Ishikawa (cell line): ENCODE measurements around the gene TIA1.

ENCODE experiments used
- CEBPB ChIP-seq: IDR thresholded peaks from 2 replicates; pipeline ENCODE4 v1.6.1; 2012
- CREB1 ChIP-seq: IDR thresholded peaks from 2 replicates; pipeline ENCODE4 v1.6.1; 2012; ENCODE audit warnings: low read depth
- EGR1 ChIP-seq: IDR thresholded peaks from 2 replicates; pipeline ENCODE4 v1.6.1; 2012
- EP300 ChIP-seq: IDR thresholded peaks from 2 replicates; pipeline ENCODE4 v1.6.1; 2012; ENCODE audit warnings: borderline replicate concordance
- FOXM1 ChIP-seq: IDR thresholded peaks from 2 replicates; pipeline ENCODE4 v1.6.1; 2012; ENCODE audit warnings: low read depth, borderline replicate concordance
- MAX ChIP-seq: IDR thresholded peaks from 2 replicates; pipeline ENCODE4 v1.6.1; 2012
- NFIC ChIP-seq: IDR thresholded peaks from 2 replicates; pipeline ENCODE4 v1.6.1; 2012
- RAD21 ChIP-seq: IDR thresholded peaks from 2 replicates; pipeline ENCODE4 v1.6.1; 2012; ENCODE audit warnings: low read depth
- REST ChIP-seq: IDR thresholded peaks from 2 replicates; pipeline ENCODE4 v1.6.1; 2012; ENCODE audit warnings: low read depth, mild to moderate bottlenecking
- TAF1 ChIP-seq: IDR thresholded peaks from 2 replicates; pipeline ENCODE4 v1.6.1; 2012; ENCODE audit warnings: low read depth, mild to moderate bottlenecking
- TCF12 ChIP-seq: IDR thresholded peaks from 2 replicates; pipeline ENCODE4 v1.6.1; 2012; ENCODE audit warnings: low read depth
- TEAD4 ChIP-seq: IDR thresholded peaks from 2 replicates; pipeline ENCODE4 v1.6.1; 2012
- YY1 ChIP-seq: IDR thresholded peaks from 2 replicates; pipeline ENCODE4 v1.6.1; 2012; ENCODE audit warnings: low read depth
- ZBTB7A ChIP-seq: IDR thresholded peaks from 2 replicates; pipeline ENCODE4 v1.6.1; 2012; ENCODE audit warnings: low read depth
- TF ChIP-seq, protein P1 (sequence below): IDR thresholded peaks from 2 replicates; pipeline ENCODE4 v1.6.1; 2012

Gene TIA1

GRCh38 chr2:70204452-70204851 lies 44.0 kb downstream of the TIA1 start:
- TF ChIP-seq EP300 (no peak), REST (no peak), CREB1 (no peak)

- TF ChIP-seq REST: no peak
- TF ChIP-seq TCF12: no peak
- TF ChIP-seq CEBPB: no peak
Measured at GRCh38 chr2:70203086-70203485, 45.3 kb downstream of the TIA1 start.

GRCh38 chr2:70202236-70202806 lies 46.1 kb downstream of the TIA1 start:
- TF ChIP-seq REST (no peak), CEBPB (no peak), TEAD4 (no peak), MAX (no peak), NFIC (no peak)

- no peak for TF ChIP-seq FOXM1
- no peak for TF ChIP-seq REST
- no peak for TF ChIP-seq YY1
- TF ChIP-seq TEAD4: no peak
- no peak for TF ChIP-seq NFIC
- no peak for TF ChIP-seq TCF12
- no peak for TF ChIP-seq EGR1
- TF ChIP-seq CEBPB: no peak
- TF ChIP-seq, protein P1, sequence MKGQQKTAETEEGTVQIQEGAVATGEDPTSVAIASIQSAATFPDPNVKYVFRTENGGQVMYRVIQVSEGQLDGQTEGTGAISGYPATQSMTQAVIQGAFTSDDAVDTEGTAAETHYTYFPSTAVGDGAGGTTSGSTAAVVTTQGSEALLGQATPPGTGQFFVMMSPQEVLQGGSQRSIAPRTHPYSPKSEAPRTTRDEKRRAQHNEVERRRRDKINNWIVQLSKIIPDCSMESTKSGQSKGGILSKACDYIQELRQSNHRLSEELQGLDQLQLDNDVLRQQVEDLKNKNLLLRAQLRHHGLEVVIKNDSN: no peak
- TF ChIP-seq ZBTB7A: no peak
- TF ChIP-seq EP300: no peak
Measured at GRCh38 chr2:70201831-70202230, 46.6 kb downstream of the TIA1 start.

GRCh38 chr2:70201225-70201768 lies 47.1 kb downstream of the TIA1 start:
- TF ChIP-seq, protein P1: no peak
- no peak for TF ChIP-seq EP300
- no peak for TF ChIP-seq CEBPB
- no peak for TF ChIP-seq NFIC
- no peak for TF ChIP-seq YY1
- no peak for TF ChIP-seq RAD21
- no peak for TF ChIP-seq TAF1
- no peak for TF ChIP-seq FOXM1
- no peak for TF ChIP-seq TEAD4
- TF ChIP-seq EGR1: no peak
- TF ChIP-seq CREB1: no peak
